Left ventricle myocardium superior (tissue), 1 donor: Measurements from ENCODE around the gene TNRC18. TPM values are rescaled to one million over a fixed set of nuclear protein-coding genes. Genes with fewer than 3 reads are reported as not detected.
"Not testable (repeated sequence)": the region's sequence is repeated elsewhere in the genome, so short reads cannot be mapped to it uniquely, and the experiment has no call there.

Experiments
- ATAC-seq: fragments of 200-7000 bp; cut with Tn5 transposase; one replicate; pipeline ENCODE4 v1.9.1; 2020; ENCODE audit warnings: mild to moderate bottlenecking, moderate library complexity
- DNase-seq: peaks from one replicate; pipeline ENCODE4 v3.0.0-alpha.2; 2020
- intact Hi-C: fragments of 100-400 bp; cut with micrococcal nuclease; formaldehyde crosslinking; loops from one replicate; pipeline ENCODE4 v1.11.0; 2022
- total RNA-seq: library from RNA; stranded (reverse); fragmentation: NEBNext Ultra II Directional; extraction: Animal tissue kit (Norgen Biotek cat#: 25700); gene quantifications from one replicate; pipeline ENCODE4 v1.2.1, GENCODE V29; 2021
- donor health status: DM: no; HTN: yes; CAD: no; lungs with severe emphysema.

TNRC18 gene
- total RNA-seq, 1 donor from 2014 or later: 29.5 TPM

- ATAC-seq: no peak
- intact Hi-C loops: no loop called here
- no peak for DNase-seq
These were observed 157.2 kb downstream of the TNRC18 start for GRCh38 chr7:5266191-5267028.

- intact Hi-C loops: no loop called here
These were observed 158.1 kb downstream of the TNRC18 start for GRCh38 chr7:5265320-5266190.

GRCh38 chr7:5263066-5263465, 160.6 kb downstream of the TNRC18 start:
- intact Hi-C loops, DNase-seq, ATAC-seq: not testable (repeated sequence)

More at GRCh38 chr7:5265320-5266190, 158.1 kb downstream of the TNRC18 start:
- ATAC-seq (no peak), DNase-seq (no peak)

GRCh38 chr7:5260530-5261068, 163.0 kb downstream of the TNRC18 start:
- DNase-seq, intact Hi-C loops, ATAC-seq: not testable (repeated sequence)

Other genes starting within 250 kb of the TNRC18 start
- 50.8 TPM for gene WIPI2, start 233.6 kb downstream of the TNRC18 start, total RNA-seq
- gene SLC29A4, start 140.9 kb downstream of the TNRC18 start, total RNA-seq: 2.3 TPM
- gene FBXL18, start 90.0 kb upstream of the TNRC18 start, total RNA-seq: 6.7 TPM
- gene ACTB, start 106.8 kb upstream of the TNRC18 start, total RNA-seq: 724 TPM
- 11.5 TPM for gene FSCN1, start 169.0 kb upstream of the TNRC18 start, total RNA-seq